ENCODE results near the gene CCL21.

Gene CCL21

GRCh38 chr9:34671307-34671706, 38.6 kb downstream of the CCL21 start:
- H3K4me3 ChIP-seq (ENCODE audit: low read length), result no peak overlapping the region
- TF ChIP-seq ZNF274 (IDR thresholded peaks at IDR 0.05; ENCODE audit: low read depth, low read length), result no peak

GRCh38 chr9:34669809-34670562, 40.0 kb downstream of the CCL21 start:
- no peak overlapping the region for H3K4me3 ChIP-seq (ENCODE audit: low read length)
- no peak for TF ChIP-seq ZNF274 (IDR thresholded peaks at IDR 0.05; ENCODE audit: low read depth, low read length)

DNA sequence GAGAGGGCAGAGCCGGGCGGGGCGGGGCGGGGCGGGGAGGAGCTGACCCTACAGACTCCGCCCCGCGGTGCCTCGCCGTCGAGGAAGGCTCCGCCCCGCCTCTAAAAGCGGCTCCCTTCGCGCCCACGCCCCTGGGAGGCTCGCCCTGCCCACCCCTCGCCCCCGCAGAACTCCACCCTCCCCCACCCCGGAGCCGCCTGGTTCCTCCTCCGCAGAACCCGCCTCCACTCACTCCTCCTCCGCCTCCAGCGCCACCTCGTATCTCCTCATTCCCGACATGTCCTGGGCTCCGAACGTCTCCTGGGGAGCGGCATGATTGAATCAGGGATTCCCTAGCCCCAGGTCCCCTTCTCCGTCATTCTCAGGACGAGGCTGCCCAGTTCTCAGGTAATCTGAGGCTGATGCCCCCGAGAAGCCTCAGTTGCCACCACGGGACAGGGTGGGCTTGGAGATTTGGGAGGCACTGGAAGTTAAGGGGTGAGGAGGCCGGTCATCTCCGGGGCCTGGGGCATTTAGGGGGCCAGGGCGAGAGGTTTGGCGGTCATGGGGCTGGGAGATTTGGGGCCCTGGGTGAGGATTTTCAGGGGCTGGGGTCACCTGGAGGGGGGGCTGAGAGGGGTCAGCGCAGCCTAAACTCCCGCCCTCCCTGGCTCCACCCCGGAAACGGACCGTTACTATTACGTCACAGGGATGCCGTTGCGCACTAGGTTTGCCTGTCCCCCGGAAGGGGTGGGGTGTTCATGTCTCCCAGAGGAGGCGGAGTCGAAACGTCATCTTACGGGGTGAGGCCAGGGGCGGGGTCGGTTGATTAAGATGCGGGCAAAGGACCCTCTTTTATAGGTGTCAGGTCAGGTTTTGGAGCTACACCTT, 44.3 kb downstream of the CCL21 start:
- TF ChIP-seq ZNF274 (IDR thresholded peaks at IDR 0.05; ENCODE audit: low read depth, low read length), result no peak
- H3K4me3 ChIP-seq (ENCODE audit: low read length), result peak overlapping the region; percentile 79

GRCh38 chr9:34665067-34665380, 44.9 kb downstream of the CCL21 start:
- TF ChIP-seq ZNF274 (IDR thresholded peaks at IDR 0.05; ENCODE audit: low read depth, low read length), result no peak

DNA sequence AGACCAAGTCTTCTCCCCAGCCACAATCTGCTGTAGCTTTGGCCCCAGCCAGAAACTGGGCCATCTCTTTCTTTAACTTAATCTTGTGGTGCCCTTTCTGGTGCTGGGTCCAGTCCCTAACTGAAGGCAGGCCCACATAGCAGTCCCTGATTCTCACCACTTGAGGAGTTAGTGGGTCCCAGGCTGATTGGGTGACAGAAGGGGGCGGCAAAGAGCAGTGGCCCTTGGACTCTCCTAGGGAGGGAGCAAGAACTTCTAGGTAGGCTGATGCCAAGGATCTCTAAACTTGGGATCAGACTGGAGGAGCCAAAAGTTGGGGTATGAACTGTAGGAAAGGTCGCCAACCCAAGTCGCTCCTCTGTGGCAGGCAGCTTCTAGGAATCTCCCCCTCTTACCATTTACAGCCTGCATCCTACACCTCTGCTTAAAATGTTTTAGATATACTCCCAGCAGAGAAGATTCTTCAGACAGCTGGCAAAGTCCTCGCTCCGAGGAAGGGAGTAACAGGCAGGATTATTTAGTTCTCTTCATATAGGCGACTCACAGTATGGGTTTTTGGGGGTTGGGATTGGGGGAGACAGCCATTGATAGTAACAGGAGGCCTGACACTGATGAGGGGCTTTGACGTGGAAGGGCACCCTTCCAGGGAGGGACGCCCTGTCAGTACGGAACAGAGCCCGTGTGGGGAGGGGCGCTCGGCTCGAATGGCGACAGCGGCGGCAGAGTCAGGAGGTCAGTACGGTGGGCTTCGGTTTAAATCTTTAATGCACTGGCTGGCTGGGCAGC, 45.5 kb downstream of the CCL21 start:
- TF ChIP-seq ZNF274 (IDR thresholded peaks at IDR 0.05; ENCODE audit: low read depth, low read length), result no peak
- no peak overlapping the region; the same call in 1 of the 2 replicates for H3K4me3 ChIP-seq (ENCODE audit: low read length)

More at GRCh38 chr9:34665067-34665380, 44.9 kb downstream of the CCL21 start:
- H3K4me3 ChIP-seq (ENCODE audit: low read length), result peak overlapping the region; percentile 46; the same call in 1 of the 2 replicates

- no peak overlapping the region for H3K4me3 ChIP-seq (ENCODE audit: low read length)
- TF ChIP-seq ZNF274 (IDR thresholded peaks at IDR 0.05; ENCODE audit: low read depth, low read length), result no peak
Measured at GRCh38 chr9:34663303-34663605, 46.7 kb downstream of the CCL21 start.

DNA sequence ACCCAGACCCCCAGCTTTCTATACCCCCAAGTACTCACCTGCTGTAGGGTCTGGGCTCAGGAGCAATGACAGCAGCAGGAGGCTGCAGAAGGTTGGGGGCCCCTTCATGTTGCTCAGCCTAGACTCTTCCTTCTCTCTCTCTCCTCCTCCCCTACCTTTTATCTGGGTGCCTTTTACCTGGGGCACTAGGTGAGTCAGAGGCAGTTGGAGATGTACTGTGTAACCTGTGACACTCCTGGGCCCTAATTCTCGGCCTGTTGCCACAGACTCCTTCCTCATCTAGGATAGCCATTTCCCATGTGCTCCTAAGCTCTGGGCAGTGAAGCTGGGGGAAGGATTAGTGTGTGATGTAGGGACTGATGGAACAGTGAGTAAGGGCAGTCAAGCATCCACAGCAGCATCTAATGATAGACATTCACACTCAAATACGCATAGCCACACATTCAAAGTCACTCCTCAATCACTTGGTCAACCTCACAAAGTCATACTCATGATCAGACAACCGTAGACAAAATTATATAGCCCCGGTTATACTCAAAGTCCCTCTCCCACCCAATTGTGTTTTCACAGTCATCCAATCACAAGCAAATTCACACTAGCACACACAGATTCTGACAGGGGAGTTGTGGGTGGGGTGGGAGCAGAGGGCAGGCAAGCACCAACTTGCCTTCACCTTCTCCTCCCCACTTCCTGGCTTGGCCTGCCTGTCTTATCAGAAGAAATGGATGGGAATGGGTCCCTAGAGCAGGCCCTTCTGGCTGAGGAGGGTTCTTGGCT, 47.2 kb downstream of the CCL21 start, which contains the start of gene CCL27:
Gene CCL27 (minus strand): TSS at position 132 of the 777 bp plus-strand sequence. CDS start 24 bp downstream, at position 108.
- H3K4me3 ChIP-seq (ENCODE audit: low read length), result no peak within 1 kb of the TSS
- no peak for TF ChIP-seq ZNF274 (IDR thresholded peaks at IDR 0.05; ENCODE audit: low read depth, low read length)

DNA sequence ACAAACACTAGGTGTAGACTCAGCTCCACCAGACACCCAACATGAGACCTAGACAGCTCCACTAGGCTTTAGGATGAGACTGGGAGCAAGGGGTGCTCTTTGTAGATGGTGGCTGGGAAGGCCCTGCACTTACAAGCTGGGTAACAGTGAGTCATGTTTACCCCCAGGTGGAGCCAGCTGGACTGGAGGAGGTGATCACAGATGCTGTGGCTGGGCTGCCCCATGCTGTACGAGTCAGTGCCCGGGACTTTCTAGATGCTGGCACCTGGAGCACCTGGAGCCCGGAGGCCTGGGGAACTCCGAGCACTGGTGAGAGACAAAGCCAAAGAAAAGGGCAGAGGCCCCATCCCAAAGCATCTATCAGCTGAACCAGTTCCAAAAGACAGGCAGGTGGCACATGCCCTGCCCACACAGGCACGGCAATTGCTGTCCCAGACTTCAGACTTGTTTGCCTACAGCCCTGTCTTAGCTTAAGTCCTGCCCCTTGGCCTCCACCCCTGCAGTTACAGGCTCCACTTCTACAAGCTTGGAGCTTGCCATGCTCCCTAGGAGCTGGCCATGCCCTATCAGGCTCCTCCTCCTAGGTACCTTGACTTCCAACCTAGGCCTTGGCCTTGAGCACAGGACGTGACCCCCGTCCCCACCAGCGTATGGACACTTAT, 50.2 kb downstream of the CCL21 start:
- H3K4me3 ChIP-seq (ENCODE audit: low read length), result no peak overlapping the region
- no peak for TF ChIP-seq ZNF274 (IDR thresholded peaks at IDR 0.05; ENCODE audit: low read depth, low read length)

Data from GM08714 (cell line).